HG03280 (cell line): ENCODE data around the gene SULT1A3.
"Not testable (repeated sequence)": the region's sequence is repeated elsewhere in the genome, so short reads cannot be mapped to it uniquely, and the experiment has no call there.

Experiments used
- ATAC-seq: cut with Tn5 transposase; IDR thresholded peaks from one replicate; pipeline ENCODE4 v1.9.1; 2021; ENCODE audit warnings: mild to moderate bottlenecking, moderate library complexity; ENCODE audit not compliant: unreplicated experiment

The SULT1A3 gene

GRCh38 chr16:30186782-30187555, 12.1 kb upstream of the SULT1A3 start:
- ATAC-seq: no peak

GRCh38 chr16:30187556-30187865, 11.5 kb upstream of the SULT1A3 start:
- no peak for ATAC-seq

- no peak for ATAC-seq
Observed at GRCh38 chr16:30187971-30188561, 11.0 kb upstream of the SULT1A3 start.

GRCh38 chr16:30191158-30191557, 7.9 kb upstream of the SULT1A3 start:
- not testable (repeated sequence) for ATAC-seq

GRCh38 chr16:30193098-30193497, 6.0 kb upstream of the SULT1A3 start:
- ATAC-seq: not testable (repeated sequence)

GRCh38 chr16:30193615-30194014, 5.4 kb upstream of the SULT1A3 start, which contains the start of the genes BOLA2B and SLX1A:
BOLA2B (minus strand) TSS chr16:30193666; CDS start chr16:30193595, 71 bp downstream.
SLX1A (plus strand) TSS chr16:30193875; CDS start chr16:30194085, 210 bp downstream.
- peak; percentile 88 for ATAC-seq

- ATAC-seq: peak; percentile 57
Observed at GRCh38 chr16:30194172-30194925, 4.7 kb upstream of the SULT1A3 start.

- ATAC-seq: not testable (repeated sequence)
Observed at GRCh38 chr16:30197001-30197400, 2.1 kb upstream of the SULT1A3 start.

GRCh38 chr16:30199608-30200343, 721 bp downstream of the SULT1A3 start:
- not testable (repeated sequence) for ATAC-seq

GRCh38 chr16:30205541-30206236, 6.6 kb downstream of the SULT1A3 start:
- ATAC-seq: not testable (repeated sequence)

- not testable (repeated sequence) for ATAC-seq
Observed at GRCh38 chr16:30206252-30206651, 7.2 kb downstream of the SULT1A3 start.

GRCh38 chr16:30207063-30207704, 8.1 kb downstream of the SULT1A3 start:
- ATAC-seq: not testable (repeated sequence)

- ATAC-seq: not testable (repeated sequence)
Observed at GRCh38 chr16:30209032-30209431, 10.0 kb downstream of the SULT1A3 start.

GRCh38 chr16:30211414-30211813, 12.4 kb downstream of the SULT1A3 start:
- ATAC-seq: not testable (repeated sequence)

- ATAC-seq: not testable (repeated sequence)
Observed at GRCh38 chr16:30217082-30217481, 18.0 kb downstream of the SULT1A3 start.

- ATAC-seq: not testable (repeated sequence)
Observed at GRCh38 chr16:30248379-30248778, 49.3 kb downstream of the SULT1A3 start, which contains the start of gene NPIPB13. NPIPB13 (minus strand) TSS chr16:30248479; CDS start chr16:30245573, 2,906 bp downstream.
